Placental pericyte (primary cell): ENCODE measurements around the gene ISCA2. TPM values are rescaled to one million over a fixed set of nuclear protein-coding genes. Genes with fewer than 3 reads are reported as not detected.

Experiments
- total RNA-seq: library from RNA; depleted of rRNA; stranded (reverse); fragments of >200 nt; gene quantifications from 2 replicates; pipeline ENCODE4 v1.2.3, GENCODE V29; 2012

ISCA2 gene, protein sequence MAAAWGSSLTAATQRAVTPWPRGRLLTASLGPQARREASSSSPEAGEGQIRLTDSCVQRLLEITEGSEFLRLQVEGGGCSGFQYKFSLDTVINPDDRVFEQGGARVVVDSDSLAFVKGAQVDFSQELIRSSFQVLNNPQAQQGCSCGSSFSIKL
- total RNA-seq, result 9.0 and 11.0 TPM in 2 replicates

DNA sequence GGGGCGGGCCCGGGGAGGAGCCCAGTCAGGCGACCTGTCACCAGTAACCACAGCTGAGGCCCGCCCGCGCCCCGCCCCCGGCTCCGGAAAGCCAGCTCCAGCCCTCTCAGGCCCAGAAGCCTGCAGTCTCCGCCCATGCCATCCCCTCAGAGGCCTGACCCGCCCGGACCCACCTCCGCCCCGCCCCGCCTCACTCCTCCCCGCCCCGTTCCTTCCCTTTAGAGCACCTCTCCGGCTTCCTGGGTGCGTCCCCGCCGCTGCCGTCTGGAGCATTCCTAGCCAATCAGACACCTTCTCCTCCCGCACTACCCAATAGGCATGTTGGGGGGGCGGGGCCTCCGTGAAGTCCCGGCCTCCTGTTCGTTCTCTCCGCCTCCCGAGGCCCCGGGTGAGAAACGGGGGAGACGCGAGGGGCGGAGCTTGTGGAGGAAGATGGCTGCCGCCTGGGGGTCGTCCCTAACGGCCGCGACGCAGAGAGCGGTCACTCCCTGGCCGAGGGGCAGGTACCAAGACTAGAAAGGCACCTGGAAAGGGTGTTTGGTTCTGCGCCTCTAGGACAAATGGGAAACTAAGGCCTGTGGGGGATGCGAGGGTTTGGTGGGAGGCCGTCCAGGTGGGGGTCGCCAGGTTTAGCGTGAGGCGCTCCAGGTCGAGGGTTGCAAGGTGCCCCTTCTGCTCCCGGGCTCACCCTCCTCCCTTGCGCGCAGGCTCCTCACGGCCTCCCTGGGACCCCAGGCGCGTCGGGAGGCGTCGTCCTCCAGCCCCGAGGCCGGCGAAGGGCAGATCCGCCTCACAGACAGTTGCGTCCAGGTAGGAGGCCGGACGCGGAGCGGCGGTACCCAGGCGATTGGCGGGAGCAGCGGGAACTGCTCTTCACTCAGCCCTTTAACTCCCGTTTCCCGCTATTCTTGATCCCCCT is at the start of gene ISCA2:
TSS of gene ISCA2 (plus strand) at position 423 of the 919 bp plus-strand sequence. CDS start at position 433, 10 bp downstream.

DNA sequence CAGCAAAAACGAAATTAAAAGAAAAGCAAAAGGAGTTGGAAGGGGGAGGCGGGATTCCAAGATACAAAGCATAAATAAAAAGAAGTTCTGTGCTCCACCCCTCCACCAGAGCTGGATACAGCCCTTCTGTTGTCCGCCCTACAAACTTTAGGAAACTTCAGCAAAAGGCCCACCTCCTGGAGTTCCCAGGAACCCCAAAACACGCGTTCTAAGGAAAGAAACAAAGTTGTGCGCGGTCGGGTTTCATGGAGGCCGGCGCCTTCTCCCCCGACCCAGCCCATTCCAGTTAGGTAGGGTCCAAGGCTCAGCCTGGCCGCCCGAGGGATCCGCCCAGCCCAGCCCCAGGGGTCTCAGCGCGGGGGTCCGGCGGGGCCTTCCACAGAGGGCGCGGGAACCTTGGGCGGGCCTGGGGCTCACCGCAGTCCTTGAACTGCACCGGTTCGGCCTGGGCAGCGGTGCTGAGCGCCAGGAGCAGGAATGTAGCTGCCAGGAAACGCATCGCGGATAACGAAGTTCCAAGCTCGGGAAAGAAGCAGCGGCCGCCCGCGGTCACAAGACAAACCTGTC is 706 bp upstream of the ISCA2 start, which contains the start of gene NPC2:
TSS of gene NPC2 (minus strand) at position 530 of the 567 bp plus-strand sequence. CDS start at position 499, 31 bp downstream.

Other genes with a start within 250 kb of the ISCA2 start
- gene ABCD4, start 190.8 kb upstream of the ISCA2 start, total RNA-seq, result 33.2 and 33.7 TPM in 2 replicates
- not detected in 2 replicates for gene VRTN, start 145.3 kb upstream of the ISCA2 start, total RNA-seq
- not detected in 2 replicates for gene SYNDIG1L, start 67.6 kb upstream of the ISCA2 start, total RNA-seq
- gene NPC2, start 460 bp upstream of the ISCA2 start, total RNA-seq, result 145 and 299 TPM in 2 replicates
- 203 and 458 TPM in 2 replicates for gene LTBP2, start 118.5 kb downstream of the ISCA2 start, total RNA-seq
- 41.8 and 57.6 TPM in 2 replicates for gene AREL1, start 219.3 kb downstream of the ISCA2 start, total RNA-seq
- gene FCF1, start 219.4 kb downstream of the ISCA2 start, total RNA-seq, result 36.1 and 42.0 TPM in 2 replicates